OCI-LY3 (cell line): Measurements from ENCODE around the gene TMEM147.

Experiments used
- CTCF ChIP-seq: fragments of 200-600, 300-600 bp; sonication (generic); IDR thresholded peaks from 2 replicates; pipeline ENCODE4 v1.5.1; 2014; ENCODE audit warnings: antibody characterized with exemption, low read length, low read depth
- EZH2phosphoT487 ChIP-seq: fragments of 200-600 bp; shearing (Covaris generic); IDR thresholded peaks from 2 replicates; pipeline ENCODE4 v1.6.1; 2018; ENCODE audit warnings: antibody characterized with exemption, mixed run types, low read depth

GRCh38 chr19:35556025-35556590 lies 10.7 kb downstream of the TMEM147 start:
- TF ChIP-seq CTCF: no peak
- TF ChIP-seq EZH2phosphoT487: no peak
